Measurements from ENCODE around the gene RORB. TPM values are rescaled to one million over a fixed set of nuclear protein-coding genes. Genes with fewer than 3 reads are reported as not detected.

The RORB gene
- total and polyA plus RNA-seq, 2 donors (not counting 1 experiment from before 2014, with no cell fraction given): 0.24 to 4.3 TPM

GRCh38 chr9:74653410-74654080 is 156.4 kb downstream of the RORB start:
- Histone ChIP-seq H3K9ac (ENCODE audit: insufficient read depth, low read length) (no peak overlapping the region), H3K4me1 (ENCODE audit: control insufficient read depth, extremely low read depth, insufficient read depth, low read length) (no peaks in the 10 kb centered on the region), H3K4me2 (ENCODE audit: extremely low read depth, insufficient read depth, low read length) (no peak overlapping the region), H2AFZ (ENCODE audit: low read length) (no peak overlapping the region), H3K4me3 (replicated peaks in 1 of 4; ENCODE audit: control extremely low read depth in 1 of 4, insufficient read depth in 1 of 4, low read depth in 3 of 4, low read length in 4 of 4) (no peak overlapping the region), H3K36me3 (ENCODE audit: control insufficient read depth, insufficient read depth, low read length) (no peaks in the 10 kb centered on the region), H4K20me1 (ENCODE audit: control insufficient read depth, extremely low read depth, insufficient read depth, low read length) (no peaks in the 10 kb centered on the region), H3K27me3 (ENCODE audit: control insufficient read depth, insufficient read depth, low read length) (no peaks in the 10 kb centered on the region), H3K27ac (ENCODE audit: insufficient read depth, low read length) (no peak overlapping the region), H3K9me3 (ENCODE audit: control insufficient read depth, insufficient read depth, low read depth, low read length) (no peaks in the 10 kb centered on the region), H3K79me2 (ENCODE audit: control insufficient read depth, insufficient read depth, low read length) (no peaks in the 10 kb centered on the region)
- peak; percentile 5 to 26 for DNase-seq (ENCODE audit: low read depth in 2 of 2)
- TF ChIP-seq, protein P1, sequence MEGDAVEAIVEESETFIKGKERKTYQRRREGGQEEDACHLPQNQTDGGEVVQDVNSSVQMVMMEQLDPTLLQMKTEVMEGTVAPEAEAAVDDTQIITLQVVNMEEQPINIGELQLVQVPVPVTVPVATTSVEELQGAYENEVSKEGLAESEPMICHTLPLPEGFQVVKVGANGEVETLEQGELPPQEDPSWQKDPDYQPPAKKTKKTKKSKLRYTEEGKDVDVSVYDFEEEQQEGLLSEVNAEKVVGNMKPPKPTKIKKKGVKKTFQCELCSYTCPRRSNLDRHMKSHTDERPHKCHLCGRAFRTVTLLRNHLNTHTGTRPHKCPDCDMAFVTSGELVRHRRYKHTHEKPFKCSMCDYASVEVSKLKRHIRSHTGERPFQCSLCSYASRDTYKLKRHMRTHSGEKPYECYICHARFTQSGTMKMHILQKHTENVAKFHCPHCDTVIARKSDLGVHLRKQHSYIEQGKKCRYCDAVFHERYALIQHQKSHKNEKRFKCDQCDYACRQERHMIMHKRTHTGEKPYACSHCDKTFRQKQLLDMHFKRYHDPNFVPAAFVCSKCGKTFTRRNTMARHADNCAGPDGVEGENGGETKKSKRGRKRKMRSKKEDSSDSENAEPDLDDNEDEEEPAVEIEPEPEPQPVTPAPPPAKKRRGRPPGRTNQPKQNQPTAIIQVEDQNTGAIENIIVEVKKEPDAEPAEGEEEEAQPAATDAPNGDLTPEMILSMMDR (conservative IDR thresholded peaks at IDR 0.05 in 1 of 2, IDR thresholded peaks at IDR 0.05 in 1 of 2; ENCODE audit: low read depth in 1 of 2, low read length in 2 of 2): no peak
- TF ChIP-seq EZH2 (IDR thresholded peaks at IDR 0.05; ENCODE audit: low read length, missing control alignments): no peak

GRCh38 chr9:74662674-74663073 is 165.5 kb downstream of the RORB start:
- Histone ChIP-seq H3K79me2 (ENCODE audit: control insufficient read depth, insufficient read depth, low read length) (no peaks in the 10 kb centered on the region), H3K27ac (ENCODE audit: insufficient read depth, low read length) (no peak overlapping the region), H3K9ac (ENCODE audit: insufficient read depth, low read length) (no peak overlapping the region), H4K20me1 (ENCODE audit: control insufficient read depth, extremely low read depth, insufficient read depth, low read length) (no peaks in the 10 kb centered on the region), H3K9me3 (ENCODE audit: control insufficient read depth, insufficient read depth, low read depth, low read length) (no peaks in the 10 kb centered on the region), H3K4me3 (replicated peaks in 1 of 4; ENCODE audit: control extremely low read depth in 1 of 4, insufficient read depth in 1 of 4, low read depth in 3 of 4, low read length in 4 of 4) (no peak overlapping the region), H3K4me2 (ENCODE audit: extremely low read depth, insufficient read depth, low read length) (no peak overlapping the region), H3K4me1 (ENCODE audit: control insufficient read depth, extremely low read depth, insufficient read depth, low read length) (no peaks in the 10 kb centered on the region), H3K36me3 (ENCODE audit: control insufficient read depth, insufficient read depth, low read length) (no peaks in the 10 kb centered on the region), H2AFZ (ENCODE audit: low read length) (no peak overlapping the region), H3K27me3 (ENCODE audit: control insufficient read depth, insufficient read depth, low read length) (no peaks in the 10 kb centered on the region)
- DNase-seq (ENCODE audit: low read depth in 2 of 2): no peak
- TF ChIP-seq EZH2 (IDR thresholded peaks at IDR 0.05; ENCODE audit: low read length, missing control alignments): no peak
- TF ChIP-seq, protein P1 (conservative IDR thresholded peaks at IDR 0.05 in 1 of 2, IDR thresholded peaks at IDR 0.05 in 1 of 2; ENCODE audit: low read depth in 1 of 2, low read length in 2 of 2): no peak

DNA sequence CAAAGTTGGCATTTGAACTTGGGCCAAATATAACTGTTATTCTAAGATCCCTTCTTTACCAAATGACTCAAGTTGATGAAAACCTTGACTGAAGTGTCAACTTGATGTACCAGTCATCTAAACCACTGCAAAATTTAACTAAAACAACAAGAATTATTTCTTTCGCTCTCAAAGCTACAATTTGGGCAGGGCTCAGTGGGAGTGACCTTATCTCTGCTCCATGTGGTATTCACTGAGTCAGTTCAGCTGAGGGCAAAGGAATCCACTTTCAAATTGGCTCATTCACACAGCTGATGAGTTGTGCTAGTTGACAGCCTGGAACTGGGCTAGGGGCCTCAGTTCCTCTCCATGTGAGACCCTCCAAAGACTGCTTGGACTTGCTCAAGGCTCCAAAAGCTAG is 166.3 kb downstream of the RORB start:
- Histone ChIP-seq H3K9me3 (ENCODE audit: control insufficient read depth, insufficient read depth, low read depth, low read length) (no peaks in the 10 kb centered on the region), H3K27ac (ENCODE audit: insufficient read depth, low read length) (no peak overlapping the region), H3K9ac (ENCODE audit: insufficient read depth, low read length) (no peak overlapping the region), H3K4me3 (replicated peaks in 1 of 4; ENCODE audit: control extremely low read depth in 1 of 4, insufficient read depth in 1 of 4, low read depth in 3 of 4, low read length in 4 of 4) (no peak overlapping the region), H2AFZ (ENCODE audit: low read length) (no peak overlapping the region), H3K79me2 (ENCODE audit: control insufficient read depth, insufficient read depth, low read length) (no peaks in the 10 kb centered on the region), H3K4me1 (ENCODE audit: control insufficient read depth, extremely low read depth, insufficient read depth, low read length) (no peaks in the 10 kb centered on the region), H4K20me1 (ENCODE audit: control insufficient read depth, extremely low read depth, insufficient read depth, low read length) (no peaks in the 10 kb centered on the region), H3K36me3 (ENCODE audit: control insufficient read depth, insufficient read depth, low read length) (no peaks in the 10 kb centered on the region), H3K27me3 (ENCODE audit: control insufficient read depth, insufficient read depth, low read length) (no peaks in the 10 kb centered on the region), H3K4me2 (ENCODE audit: extremely low read depth, insufficient read depth, low read length) (no peak overlapping the region)
- peak; percentile 27 to 30 for DNase-seq (ENCODE audit: low read depth in 2 of 2)
- TF ChIP-seq, protein P1 (conservative IDR thresholded peaks at IDR 0.05 in 1 of 2, IDR thresholded peaks at IDR 0.05 in 1 of 2; ENCODE audit: low read depth in 1 of 2, low read length in 2 of 2): no peak
- TF ChIP-seq EZH2 (IDR thresholded peaks at IDR 0.05; ENCODE audit: low read length, missing control alignments): no peak
